Effector memory CD8-positive, alpha-beta T cell (primary cell): ENCODE results near the gene MROH9.

ENCODE experiments used
- ATAC-seq: fragments of 150-1000 bp; cut with Tn5 transposase; replicated peaks from 2 replicates; pipeline ENCODE4 v1.10.0; 2021; ENCODE audit warnings: mild to moderate bottlenecking, moderate library complexity
- DNase-seq, 3 experiments: peaks; one replicate each; pipeline ENCODE4 v3.0.0; 2021
- H3K27ac Mint-ChIP-seq, 2 donors: one replicate each; pipeline ENCODE4 v1.8.0; 2022; ENCODE audit warnings: mild to moderate bottlenecking in 2 of 2, mixed read lengths in 2 of 2, moderate library complexity in 2 of 2
- H3K27me3 Mint-ChIP-seq, 2 donors: one replicate each; pipeline ENCODE4 v1.8.0; 2022; ENCODE audit warnings: mixed read lengths in 2 of 2
- H3K36me3 Mint-ChIP-seq: one replicate; pipeline ENCODE4 v1.8.0; 2022; ENCODE audit warnings: mild to moderate bottlenecking, moderate library complexity, mixed read lengths; ENCODE audit not compliant: insufficient read depth
- H3K4me1 Mint-ChIP-seq, 2 donors: one replicate each; pipeline ENCODE4 v1.8.0; 2022; ENCODE audit warnings: low read depth in 2 of 2, mixed read lengths in 2 of 2
- H3K4me3 Mint-ChIP-seq, 2 donors: one replicate each; pipeline ENCODE4 v1.8.0; 2022; ENCODE audit warnings: mild to moderate bottlenecking in 2 of 2, mixed read lengths in 2 of 2, moderate library complexity in 2 of 2
- H3K9me3 Mint-ChIP-seq, 2 donors: one replicate each; pipeline ENCODE4 v1.8.0; 2022; ENCODE audit warnings: mixed read lengths in 2 of 2

Gene MROH9

GRCh38 chr1:170987424-170987823 is 52.1 kb downstream of the MROH9 start:
- Mint-ChIP-seq H3K9me3 (no peaks in the 10 kb centered on the region), H3K27me3 (no peaks in the 10 kb centered on the region), H3K27ac (no peak overlapping the region), H3K4me1 (no peaks in the 10 kb centered on the region), H3K4me3 (no peak overlapping the region), H3K36me3 (no peaks in the 10 kb centered on the region)
- no peak for DNase-seq
- ATAC-seq: no peak

DNA sequence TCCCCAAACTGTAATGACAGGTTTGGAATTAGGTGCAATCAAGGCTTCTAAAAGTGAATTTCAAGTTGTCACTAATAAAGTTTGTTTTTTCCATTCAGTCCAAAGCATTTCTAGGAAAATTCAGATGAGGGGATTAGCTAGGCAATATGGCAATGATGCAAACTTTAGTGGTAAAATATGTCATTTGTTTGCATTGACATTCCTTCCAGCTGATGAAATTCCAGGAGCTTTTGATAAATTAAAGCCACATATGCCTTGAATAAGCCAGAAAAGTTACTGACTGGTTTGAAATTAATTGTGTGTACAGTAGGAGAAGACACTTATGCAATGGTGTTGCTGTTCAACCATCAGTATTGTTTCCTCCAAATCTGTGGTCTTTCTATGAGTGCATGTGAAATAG is 57.8 kb downstream of the MROH9 start:
- no peaks in the 10 kb centered on the region for H3K9me3 Mint-ChIP-seq
- H3K4me1 Mint-ChIP-seq: no peaks in the 10 kb centered on the region
- no peak overlapping the region for H3K27ac Mint-ChIP-seq
- no peak for ATAC-seq
- H3K4me3 Mint-ChIP-seq: no peak overlapping the region
- no peak for DNase-seq
- no peaks in the 10 kb centered on the region for H3K36me3 Mint-ChIP-seq
- peaks cover 0 to 5% of the 10 kb centered on the region in 2 donors for H3K27me3 Mint-ChIP-seq

GRCh38 chr1:170993717-170994116 is 58.4 kb downstream of the MROH9 start:
- no peak for ATAC-seq
- no peak for DNase-seq
- Mint-ChIP-seq H3K27me3 (peaks cover 0 to 5% of the 10 kb centered on the region in 2 donors), H3K4me3 (no peak overlapping the region), H3K36me3 (no peaks in the 10 kb centered on the region), H3K27ac (no peak overlapping the region), H3K9me3 (no peaks in the 10 kb centered on the region), H3K4me1 (no peaks in the 10 kb centered on the region)

DNA sequence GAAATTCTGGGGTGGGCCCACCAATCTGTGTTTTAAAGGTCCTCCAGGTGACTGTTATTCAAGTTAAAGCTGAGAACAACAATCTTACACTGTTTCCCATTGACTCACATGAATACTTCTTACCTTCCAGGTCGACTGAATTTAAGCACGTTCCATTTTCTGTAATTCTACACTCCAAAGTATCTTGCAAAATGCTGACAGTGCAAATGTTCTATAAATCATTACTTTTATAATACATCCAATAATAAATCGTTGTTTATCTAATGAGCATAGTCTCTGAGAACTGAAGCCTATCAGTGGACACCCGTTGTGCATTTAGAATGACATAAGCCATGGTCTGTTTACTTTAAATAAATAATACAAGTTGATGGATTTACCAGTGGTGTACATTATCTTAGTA is 79.5 kb downstream of the MROH9 start:
- no peak for DNase-seq
- Mint-ChIP-seq H3K27me3 (peaks cover 0 to 12% of the 10 kb centered on the region in 2 donors), H3K9me3 (peaks cover 0 to 5% of the 10 kb centered on the region in 2 donors), H3K27ac (no peak overlapping the region), H3K4me1 (no peaks in the 10 kb centered on the region), H3K4me3 (no peak overlapping the region), H3K36me3 (no peaks in the 10 kb centered on the region)
- ATAC-seq: no peak

DNA sequence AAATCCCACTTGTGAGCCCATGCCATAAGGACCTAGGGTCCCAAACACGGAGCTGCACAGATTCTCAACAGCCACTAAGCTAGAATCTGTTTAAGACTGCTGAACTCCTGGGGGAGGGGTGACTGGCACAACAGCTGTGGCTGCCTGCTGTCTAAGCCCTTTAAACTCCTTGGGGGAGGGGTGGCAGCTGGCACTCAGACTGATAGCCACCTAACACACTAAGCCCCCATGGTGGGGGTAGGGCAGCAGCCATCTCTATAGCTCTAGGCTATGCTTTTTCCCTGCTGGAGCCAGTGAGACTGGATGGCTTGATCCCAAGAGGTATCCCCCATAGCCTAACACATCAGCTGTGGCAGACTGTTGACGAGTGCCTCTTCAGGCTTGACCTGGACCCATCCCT is 82.1 kb downstream of the MROH9 start:
- no peaks in the 10 kb centered on the region for H3K4me1 Mint-ChIP-seq
- DNase-seq (no peak), ATAC-seq (no peak)
- no peak overlapping the region for H3K27ac Mint-ChIP-seq
- H3K36me3 Mint-ChIP-seq: no peaks in the 10 kb centered on the region
- H3K9me3 Mint-ChIP-seq: peaks cover 0 to 7% of the 10 kb centered on the region in 2 donors
- no peak overlapping the region for H3K4me3 Mint-ChIP-seq
- H3K27me3 Mint-ChIP-seq: peaks cover 0 to 12% of the 10 kb centered on the region in 2 donors

DNA sequence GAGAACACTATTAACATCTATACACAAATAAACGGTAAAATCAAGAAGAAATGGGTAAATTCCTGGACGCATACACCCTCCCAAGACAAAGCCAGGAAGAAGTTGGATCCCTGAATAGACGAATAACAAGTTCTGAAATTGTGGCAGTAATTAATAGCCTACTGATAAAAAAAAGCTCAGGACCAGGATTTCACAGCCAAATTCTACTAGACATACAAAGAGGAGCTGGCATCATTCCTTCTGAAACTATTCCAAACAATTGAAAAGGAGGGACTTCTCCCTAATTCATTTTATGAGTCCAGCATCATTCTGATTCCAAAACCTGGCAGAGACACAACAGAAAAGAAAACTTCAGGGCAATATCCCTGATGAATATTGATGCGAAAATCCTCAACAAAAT is 84.6 kb downstream of the MROH9 start:
- H3K27ac Mint-ChIP-seq: no peak overlapping the region
- no peak overlapping the region for H3K4me3 Mint-ChIP-seq
- no peaks in the 10 kb centered on the region for H3K4me1 Mint-ChIP-seq
- ATAC-seq (no peak), DNase-seq (no peak)
- peaks cover 0 to 5% of the 10 kb centered on the region in 2 donors for H3K9me3 Mint-ChIP-seq
- H3K27me3 Mint-ChIP-seq: peaks cover 0 to 6% of the 10 kb centered on the region in 2 donors
- no peaks in the 10 kb centered on the region for H3K36me3 Mint-ChIP-seq

GRCh38 chr1:171032822-171033702 is 97.7 kb downstream of the MROH9 start:
- H3K27ac Mint-ChIP-seq: no peak overlapping the region
- DNase-seq (no peak), ATAC-seq (no peak)
- H3K9me3 Mint-ChIP-seq: peaks cover 1 to 11% of the 10 kb centered on the region in 2 donors
- no peaks in the 10 kb centered on the region for H3K36me3 Mint-ChIP-seq
- peaks cover 23 to 41% of the 10 kb centered on the region in 2 donors for H3K27me3 Mint-ChIP-seq
- H3K4me1 Mint-ChIP-seq: no peaks in the 10 kb centered on the region
- no peak overlapping the region for H3K4me3 Mint-ChIP-seq

DNA sequence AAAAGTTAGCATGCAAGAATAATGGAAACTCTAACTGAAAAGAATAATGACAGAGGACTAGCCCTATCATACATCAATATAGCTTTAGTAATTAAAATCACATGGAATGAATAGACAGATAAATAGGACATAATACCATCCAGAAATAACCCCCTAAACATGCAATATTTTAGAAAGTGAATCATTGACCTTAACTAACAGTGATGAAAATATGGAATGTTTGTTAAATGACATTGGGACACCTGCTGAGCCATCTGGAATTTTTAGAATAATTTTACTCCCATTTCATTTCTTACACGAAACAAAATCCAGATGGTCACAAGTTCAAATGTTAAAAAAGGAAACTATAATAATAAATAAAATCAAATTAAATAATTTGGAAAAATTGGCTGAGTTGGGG is 102.3 kb downstream of the MROH9 start:
- DNase-seq (no peak), ATAC-seq (no peak)
- Mint-ChIP-seq H3K36me3 (no peaks in the 10 kb centered on the region), H3K4me3 (no peak overlapping the region), H3K9me3 (no peaks in the 10 kb centered on the region), H3K27me3 (peaks cover 5 to 12% of the 10 kb centered on the region in 2 donors), H3K27ac (no peak overlapping the region), H3K4me1 (no peaks in the 10 kb centered on the region)

DNA sequence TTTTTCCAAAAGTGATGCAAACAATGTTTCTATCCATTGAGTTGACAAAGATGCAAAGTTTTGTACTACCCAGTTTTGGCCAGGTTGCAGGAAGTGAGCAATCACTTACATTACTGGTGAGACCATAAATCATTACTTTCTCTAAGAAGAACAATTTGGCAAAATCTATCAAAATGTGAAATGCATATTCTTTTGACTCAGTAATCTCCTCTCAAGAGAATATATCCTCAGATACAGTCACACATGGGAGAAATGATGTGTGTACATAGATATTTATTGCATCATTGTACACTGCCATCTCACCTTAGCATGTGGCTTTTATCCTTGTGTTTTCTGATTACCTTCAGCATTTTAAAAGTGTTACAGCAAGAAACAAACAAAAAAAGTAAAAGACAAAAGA is 103.0 kb downstream of the MROH9 start:
- Mint-ChIP-seq H3K4me3 (no peak overlapping the region), H3K36me3 (no peaks in the 10 kb centered on the region), H3K9me3 (no peaks in the 10 kb centered on the region), H3K27me3 (peaks cover 5 to 6% of the 10 kb centered on the region in 2 donors), H3K4me1 (no peaks in the 10 kb centered on the region), H3K27ac (no peak overlapping the region)
- DNase-seq: no peak
- no peak for ATAC-seq

- no peak overlapping the region for H3K27ac Mint-ChIP-seq
- H3K9me3 Mint-ChIP-seq: peaks cover 2 to 35% of the 10 kb centered on the region in 2 donors
- no peak overlapping the region for H3K4me3 Mint-ChIP-seq
- DNase-seq (no peak), ATAC-seq (no peak)
- no peaks in the 10 kb centered on the region for H3K36me3 Mint-ChIP-seq
- no peaks in the 10 kb centered on the region for H3K4me1 Mint-ChIP-seq
- H3K27me3 Mint-ChIP-seq: peaks cover 6 to 29% of the 10 kb centered on the region in 2 donors
These were observed 112.7 kb downstream of the MROH9 start for GRCh38 chr1:171048014-171048413.

DNA sequence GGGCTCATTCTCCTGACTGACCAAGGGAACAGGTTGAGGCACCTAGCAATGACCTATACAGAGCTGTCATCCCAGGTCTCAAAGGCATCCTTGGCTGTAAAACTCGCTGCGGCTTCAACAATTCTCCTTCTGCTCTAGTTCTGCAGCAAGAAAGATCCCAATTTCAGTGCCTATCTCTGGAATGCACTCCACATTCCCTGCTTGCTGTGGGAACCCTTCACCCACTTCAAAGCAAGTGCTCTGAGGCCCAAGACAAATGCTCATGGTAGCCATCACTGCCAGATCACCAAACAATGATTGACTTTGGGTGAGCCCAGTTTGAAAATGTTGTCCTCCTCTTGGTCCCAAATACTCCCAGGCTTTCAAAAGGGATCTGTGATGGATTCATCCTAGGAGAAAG is 117.6 kb downstream of the MROH9 start:
- Mint-ChIP-seq H3K27me3 (peaks cover 17 to 29% of the 10 kb centered on the region in 2 donors), H3K4me1 (no peaks in the 10 kb centered on the region), H3K36me3 (no peaks in the 10 kb centered on the region), H3K27ac (no peak overlapping the region), H3K9me3 (peaks cover 7 to 8% of the 10 kb centered on the region in 2 donors), H3K4me3 (no peak overlapping the region)
- ATAC-seq: no peak
- no peak for DNase-seq

- Mint-ChIP-seq H3K36me3 (no peaks in the 10 kb centered on the region), H3K27me3 (peaks cover 16 to 19% of the 10 kb centered on the region in 2 donors), H3K4me1 (no peaks in the 10 kb centered on the region), H3K4me3 (no peak overlapping the region), H3K9me3 (peaks cover 0 to 8% of the 10 kb centered on the region in 2 donors), H3K27ac (no peak overlapping the region)
- ATAC-seq (no peak), DNase-seq (no peak)
These were observed 120.8 kb downstream of the MROH9 start for GRCh38 chr1:171055966-171056643.

- H3K4me3 Mint-ChIP-seq: no peak overlapping the region
- ATAC-seq: no peak
These were observed 126.2 kb downstream of the MROH9 start for GRCh38 chr1:171061425-171062143.

More at GRCh38 chr1:171061425-171062143, 126.2 kb downstream of the MROH9 start:
- Mint-ChIP-seq H3K36me3 (no peaks in the 10 kb centered on the region), H3K27ac (no peak overlapping the region), H3K9me3 (peaks cover 0 to 5% of the 10 kb centered on the region in 2 donors), H3K4me1 (no peaks in the 10 kb centered on the region), H3K27me3 (peaks cover 0 to 6% of the 10 kb centered on the region in 2 donors)
- no peak for DNase-seq
